ENCODE measurements around the gene ABO. TPM values are rescaled to one million over a fixed set of nuclear protein-coding genes. Genes with fewer than 3 reads are reported as not detected.
"Not testable (repeated sequence)": the region's sequence is repeated elsewhere in the genome, so short reads cannot be mapped to it uniquely, and the experiment has no call there.

The ABO gene
- total RNA-seq, 2 donors from 2014 or later, result 58.0 to 77.7 TPM

DNA sequence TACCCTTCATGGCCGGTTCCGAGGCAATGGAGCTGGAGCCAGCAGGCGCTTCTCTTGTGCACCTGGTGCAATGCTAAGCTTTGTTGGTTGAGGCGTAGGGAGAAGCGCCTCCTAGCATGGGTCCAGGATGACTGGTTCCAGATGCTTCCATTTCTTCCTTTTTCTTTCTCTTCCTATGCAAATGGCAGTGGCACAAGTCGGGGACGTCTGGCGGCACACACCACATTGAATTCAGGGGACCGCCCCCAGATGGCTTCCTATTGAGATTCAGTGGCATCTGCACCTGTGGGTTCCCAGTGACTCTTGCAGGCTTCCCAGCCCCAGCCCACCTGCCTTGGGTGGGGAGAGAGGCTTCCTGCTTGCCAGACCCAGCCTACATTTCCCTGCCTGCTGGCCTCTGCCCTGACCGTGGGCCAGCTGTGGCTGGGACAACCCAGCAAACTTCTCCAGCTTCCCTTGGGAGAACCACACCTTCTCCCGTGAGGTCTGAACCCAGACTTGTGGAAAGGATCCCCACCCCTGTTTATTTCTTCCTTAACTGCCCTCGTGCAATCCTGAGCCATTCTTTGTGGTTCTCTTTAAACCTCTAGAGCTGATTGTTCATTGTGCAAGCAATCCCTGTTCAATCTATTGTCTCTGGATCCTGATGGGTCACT, 57.5 kb downstream of the ABO start:
- H3K4me1 ChIP-seq; H3K9ac ChIP-seq (ENCODE audit: low read depth in 2 of 2, low read length in 2 of 2); H3K4me3 ChIP-seq; H3K9me3 ChIP-seq; intact Hi-C loops (cut with DNase I); H3K36me3 ChIP-seq; H3K27ac ChIP-seq; DNase-seq; H3K27me3 ChIP-seq: not testable (repeated sequence)

DNA sequence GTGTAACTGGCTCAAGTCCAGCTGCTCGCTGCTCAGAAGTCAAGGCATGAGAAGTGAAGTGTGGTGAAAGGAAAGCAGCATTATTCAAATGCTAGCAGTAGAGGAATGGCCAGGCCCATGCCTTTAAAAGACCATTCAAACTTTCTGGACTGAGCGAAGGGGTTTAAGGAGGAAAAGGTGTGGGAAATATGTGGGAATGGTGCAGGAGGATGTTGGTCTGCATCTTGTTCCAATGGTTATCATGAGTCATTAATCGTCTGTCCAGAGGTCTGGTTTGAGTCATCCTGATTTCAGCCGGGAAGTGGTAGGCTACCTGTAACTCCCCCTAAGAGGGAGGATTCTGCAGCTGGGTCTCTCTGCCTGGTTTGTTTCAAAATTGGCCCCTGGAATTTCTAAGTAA, 60.7 kb downstream of the ABO start:
- intact Hi-C loops (cut with DNase I), result not testable (repeated sequence)

DNA sequence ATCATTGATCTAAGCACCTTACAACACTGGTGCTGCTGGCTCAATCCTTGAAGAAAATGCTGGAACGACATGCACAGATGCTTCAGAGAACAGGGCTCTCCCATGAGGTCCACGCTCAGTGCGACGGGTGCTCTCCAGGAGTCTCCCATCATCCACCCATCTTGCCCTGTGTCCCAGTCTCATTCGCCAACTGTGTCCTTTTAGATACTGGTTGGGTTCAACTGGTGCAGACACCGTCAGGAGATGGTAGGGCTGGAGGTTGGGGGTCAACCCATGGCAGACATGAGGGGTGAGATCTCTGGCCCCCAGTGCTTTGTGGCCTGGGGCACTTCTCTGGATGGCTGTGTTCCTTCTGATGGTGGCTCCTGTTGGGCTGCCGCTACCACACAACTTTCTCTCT, 64.4 kb downstream of the ABO start:
- H3K9me3 ChIP-seq, result no peaks in the 10 kb centered on the region
- no peak overlapping the region for H3K4me3 ChIP-seq
- TF ChIP-seq, protein P1, sequence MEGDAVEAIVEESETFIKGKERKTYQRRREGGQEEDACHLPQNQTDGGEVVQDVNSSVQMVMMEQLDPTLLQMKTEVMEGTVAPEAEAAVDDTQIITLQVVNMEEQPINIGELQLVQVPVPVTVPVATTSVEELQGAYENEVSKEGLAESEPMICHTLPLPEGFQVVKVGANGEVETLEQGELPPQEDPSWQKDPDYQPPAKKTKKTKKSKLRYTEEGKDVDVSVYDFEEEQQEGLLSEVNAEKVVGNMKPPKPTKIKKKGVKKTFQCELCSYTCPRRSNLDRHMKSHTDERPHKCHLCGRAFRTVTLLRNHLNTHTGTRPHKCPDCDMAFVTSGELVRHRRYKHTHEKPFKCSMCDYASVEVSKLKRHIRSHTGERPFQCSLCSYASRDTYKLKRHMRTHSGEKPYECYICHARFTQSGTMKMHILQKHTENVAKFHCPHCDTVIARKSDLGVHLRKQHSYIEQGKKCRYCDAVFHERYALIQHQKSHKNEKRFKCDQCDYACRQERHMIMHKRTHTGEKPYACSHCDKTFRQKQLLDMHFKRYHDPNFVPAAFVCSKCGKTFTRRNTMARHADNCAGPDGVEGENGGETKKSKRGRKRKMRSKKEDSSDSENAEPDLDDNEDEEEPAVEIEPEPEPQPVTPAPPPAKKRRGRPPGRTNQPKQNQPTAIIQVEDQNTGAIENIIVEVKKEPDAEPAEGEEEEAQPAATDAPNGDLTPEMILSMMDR (IDR thresholded peaks at IDR 0.05), result no peak
- intact Hi-C loops (cut with DNase I), result no loop called here
- no peak overlapping the region for H3K9ac ChIP-seq (ENCODE audit: low read depth in 2 of 2, low read length in 2 of 2)
- H3K27me3 ChIP-seq, result no peaks in the 10 kb centered on the region
- no peak for DNase-seq
- H3K27ac ChIP-seq, result no peak overlapping the region
- H3K36me3 ChIP-seq, result no peaks in the 10 kb centered on the region
- no peaks in the 10 kb centered on the region for H3K4me1 ChIP-seq

More for the DNA sequence above, 60.7 kb downstream of the ABO start:
- H3K4me1 ChIP-seq; H3K27ac ChIP-seq; H3K4me3 ChIP-seq; H3K9me3 ChIP-seq; H3K9ac ChIP-seq (ENCODE audit: low read depth in 2 of 2, low read length in 2 of 2); DNase-seq; H3K27me3 ChIP-seq; H3K36me3 ChIP-seq: not testable (repeated sequence)

DNA sequence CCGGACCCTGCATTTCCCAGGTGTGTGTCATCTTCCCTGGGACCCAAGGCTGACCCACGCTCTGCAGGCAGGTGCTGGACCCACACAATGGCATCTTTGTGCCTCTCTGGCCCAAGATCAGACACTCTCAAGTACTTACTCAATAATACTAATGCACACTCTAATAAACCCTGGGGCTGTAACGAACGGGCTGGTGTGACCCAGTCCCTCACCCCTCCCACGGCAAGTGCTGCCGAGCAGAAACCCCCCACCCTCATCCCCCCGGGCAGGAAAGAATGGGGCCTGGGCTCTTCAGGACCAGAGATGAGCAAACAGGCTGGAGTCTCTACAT, 64.8 kb downstream of the ABO start:
- Histone ChIP-seq H3K9me3 (no peaks in the 10 kb centered on the region), H3K36me3 (no peaks in the 10 kb centered on the region), H3K9ac (ENCODE audit: low read depth in 2 of 2, low read length in 2 of 2) (no peak overlapping the region), H3K27me3 (no peaks in the 10 kb centered on the region), H3K4me1 (no peaks in the 10 kb centered on the region), H3K27ac (no peak overlapping the region), H3K4me3 (no peak overlapping the region)
- TF ChIP-seq, protein P1 (IDR thresholded peaks at IDR 0.05), result no peak
- DNase-seq, result no peak
- intact Hi-C loops (cut with DNase I), result no loop called here

DNA sequence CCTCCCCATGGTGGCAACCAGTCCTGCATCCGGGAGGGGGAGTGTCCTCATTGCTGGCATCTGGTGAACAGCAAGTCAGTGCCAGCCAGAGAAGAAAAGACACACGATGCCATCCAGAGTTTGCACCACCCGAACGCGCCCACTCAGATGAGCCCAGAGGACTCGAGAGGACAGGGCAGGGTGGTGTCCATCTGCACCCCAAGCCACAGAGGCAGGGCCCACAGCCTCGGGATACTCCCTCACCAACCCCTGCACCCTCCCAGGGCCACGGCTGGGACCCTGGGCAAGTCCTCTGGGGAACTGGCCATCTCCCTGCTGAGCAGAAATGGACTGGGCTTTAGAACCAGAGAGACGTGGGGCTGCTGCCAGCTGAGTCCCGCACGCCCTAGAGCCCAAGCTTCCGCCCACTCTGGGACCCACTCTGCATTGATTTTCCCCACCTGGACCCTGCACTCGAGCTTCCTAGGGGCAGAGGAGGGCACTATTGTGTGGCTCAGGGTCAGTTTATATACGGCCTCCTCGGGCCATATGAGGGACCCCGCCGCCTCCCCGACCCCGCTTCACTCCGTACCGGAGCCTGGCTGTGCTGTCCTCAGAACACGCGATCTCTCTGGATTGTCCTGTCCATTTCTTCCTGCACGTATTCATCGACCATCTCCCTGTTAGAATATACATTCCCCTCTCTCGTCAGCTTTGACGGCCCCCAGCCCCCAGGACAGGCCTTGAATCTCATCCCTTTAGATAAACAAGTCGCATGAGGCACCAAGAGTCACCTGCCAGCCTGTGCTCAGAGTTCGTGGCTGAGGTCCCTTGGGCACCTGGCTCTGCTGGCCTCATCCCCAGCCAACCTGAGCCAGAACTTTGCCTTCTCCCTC, 65.4 kb downstream of the ABO start:
- H3K4me1 ChIP-seq; H3K9me3 ChIP-seq; H3K36me3 ChIP-seq; H3K9ac ChIP-seq (ENCODE audit: low read depth in 2 of 2, low read length in 2 of 2); H3K27ac ChIP-seq; H3K4me3 ChIP-seq; DNase-seq; intact Hi-C loops (cut with DNase I); H3K27me3 ChIP-seq: not testable (repeated sequence)

DNA sequence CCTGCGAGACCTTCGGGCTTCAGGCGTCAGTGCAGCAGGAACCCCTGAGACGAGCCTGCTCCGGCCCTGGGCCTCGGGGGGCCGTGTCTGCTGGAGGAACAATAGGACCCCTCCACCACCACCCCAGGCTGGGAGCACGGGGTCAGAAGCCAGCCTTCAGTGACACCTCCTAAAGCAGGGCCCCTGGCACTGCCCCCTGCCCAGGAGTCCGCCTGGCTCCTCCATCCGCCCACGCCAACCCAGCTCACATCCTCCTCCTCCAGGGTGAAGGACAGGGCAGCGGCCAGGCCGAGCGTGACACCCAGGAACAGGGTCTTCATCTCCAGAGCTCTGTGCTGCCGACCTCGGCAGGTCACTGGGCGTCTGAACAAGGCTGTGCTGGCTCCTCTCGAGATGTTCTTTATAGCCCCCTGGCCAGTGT, 66.1 kb downstream of the ABO start, which contains the start of gene OBP2B:
TSS of gene OBP2B (minus strand) at position 371 of the 421 bp plus-strand sequence. CDS start at position 320, 51 bp downstream.
- H3K4me1 ChIP-seq; DNase-seq; H3K36me3 ChIP-seq; H3K27ac ChIP-seq; H3K9me3 ChIP-seq; H3K9ac ChIP-seq (ENCODE audit: low read depth in 2 of 2, low read length in 2 of 2); intact Hi-C loops (cut with DNase I); H3K4me3 ChIP-seq; H3K27me3 ChIP-seq: not testable (repeated sequence)

DNA sequence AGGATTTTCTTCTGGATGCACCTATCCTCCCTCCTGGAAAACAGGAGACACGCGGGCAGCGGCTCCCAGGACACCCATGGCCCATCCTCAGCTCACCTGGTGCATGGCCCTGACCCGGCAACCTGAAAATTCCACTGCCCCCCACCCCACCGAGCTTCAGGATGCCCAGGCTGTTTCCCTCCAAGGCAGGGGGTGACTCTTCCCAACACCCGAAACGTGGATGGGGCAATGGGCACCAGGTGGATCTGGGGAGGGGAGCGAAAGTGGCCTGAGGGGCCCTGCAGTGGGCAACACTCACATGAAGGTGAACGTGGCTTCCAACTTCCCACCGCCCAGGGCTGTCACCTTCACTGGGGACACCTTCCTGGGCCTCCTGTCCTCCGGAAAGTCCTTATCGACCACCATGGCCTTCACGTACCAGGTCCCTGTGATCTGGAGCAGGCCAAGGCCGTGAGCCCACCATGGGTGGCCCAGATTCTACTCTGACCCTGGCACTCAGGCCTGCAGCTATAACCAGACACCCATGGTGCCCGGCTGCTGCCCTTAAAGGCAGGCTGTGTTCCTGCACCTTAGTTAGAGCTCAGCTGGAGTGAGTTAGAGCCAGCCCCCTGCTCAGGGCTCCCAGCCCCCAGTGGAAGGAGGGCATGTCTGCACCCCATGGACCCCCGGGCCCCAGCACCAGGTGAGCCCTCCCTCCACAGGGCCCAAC, 66.7 kb downstream of the ABO start:
- not testable (repeated sequence) for H3K27me3 ChIP-seq, H3K9me3 ChIP-seq, DNase-seq

More for the DNA sequence above, 66.7 kb downstream of the ABO start:
- H3K4me1 ChIP-seq; H3K4me3 ChIP-seq; H3K36me3 ChIP-seq; H3K27ac ChIP-seq; H3K9ac ChIP-seq (ENCODE audit: low read depth in 2 of 2, low read length in 2 of 2); intact Hi-C loops (cut with DNase I): not testable (repeated sequence)

Data from colonic mucosa (tissue), 4 donors.